Epithelial cell of prostate (primary cell): ENCODE results near the gene FEZF2.

Experiments
- DNase-seq: peaks from one replicate; pipeline ENCODE4 v3.0.0-alpha.2; 2011; ENCODE audit warnings: low read depth, low spot score
- H3K27ac ChIP-seq: fragments of 450-650 bp; 2 replicates; pipeline ENCODE4 v1.5.1; 2017; ENCODE audit warnings: mild to moderate bottlenecking

Gene FEZF2

GRCh38 chr3:62335196-62335595 is 38.2 kb downstream of the FEZF2 start:
- DNase-seq = no peak
- H3K27ac ChIP-seq = no peak overlapping the region

- no peak for DNase-seq
- H3K27ac ChIP-seq = no peak overlapping the region
Observed at GRCh38 chr3:62332835-62333244, 40.5 kb downstream of the FEZF2 start.

GRCh38 chr3:62332017-62332416 is 41.3 kb downstream of the FEZF2 start:
- no peak overlapping the region for H3K27ac ChIP-seq
- no peak for DNase-seq

GRCh38 chr3:62329971-62330370 is 43.4 kb downstream of the FEZF2 start:
- no peak for DNase-seq
- H3K27ac ChIP-seq = no peak overlapping the region

- DNase-seq = no peak
- no peak overlapping the region for H3K27ac ChIP-seq
Observed at GRCh38 chr3:62325896-62326295, 47.5 kb downstream of the FEZF2 start.

GRCh38 chr3:62323241-62323640 is 50.1 kb downstream of the FEZF2 start:
- DNase-seq = no peak
- H3K27ac ChIP-seq = no peak overlapping the region
